Stimulated activated naive B cell treated with anti-CD40 and anti-IgM and Interleukin-4, amounts not matched to agents 10 μg/mL and 1 μg/mL and 100 μg/mL, for 72 hours (primary cell): Measurements from ENCODE around the gene TOR3A.
A peak's percentile ranks its signal among the peaks of the same experiment; 100 is the strongest.
"Not testable (repeated sequence)": the region's sequence is repeated elsewhere in the genome, so short reads cannot be mapped to it uniquely, and the experiment has no call there.

Source experiments
- ATAC-seq, 2 donors: fragments of 150-1000 bp; cut with Tn5 transposase; replicated peaks; 2 replicates each; pipeline ENCODE4 v1.10.0; 2021; ENCODE audit warnings: moderate library complexity in 1 of 2
- DNase-seq: peaks from one replicate; pipeline ENCODE4 v3.0.0; 2021
- H3K27ac Mint-ChIP-seq: one replicate; pipeline ENCODE4 v1.8.0; 2022; ENCODE audit warnings: mild to moderate bottlenecking, mixed read lengths
- H3K27me3 Mint-ChIP-seq, 2 donors: one replicate each; pipeline ENCODE4 v1.8.0; 2022; ENCODE audit warnings: mixed read lengths in 2 of 2
- H3K36me3 Mint-ChIP-seq, 2 donors: one replicate each; pipeline ENCODE4 v1.8.0; 2022; ENCODE audit warnings: mixed read lengths in 2 of 2, mild to moderate bottlenecking in 1 of 2
- H3K4me1 Mint-ChIP-seq, 2 donors: one replicate each; pipeline ENCODE4 v1.8.0; 2022; ENCODE audit warnings: mixed read lengths in 2 of 2, mild to moderate bottlenecking in 1 of 2
- H3K4me3 Mint-ChIP-seq, 2 donors: one replicate each; pipeline ENCODE4 v1.8.0; 2022; ENCODE audit warnings: mild to moderate bottlenecking in 2 of 2, mixed read lengths in 2 of 2, moderate library complexity in 1 of 2
- H3K9me3 Mint-ChIP-seq, 2 donors: one replicate each; pipeline ENCODE4 v1.8.0; 2022; ENCODE audit warnings: mixed read lengths in 2 of 2, mild to moderate bottlenecking in 1 of 2

Gene TOR3A

GRCh38 chr1:179105393-179105792 is 23.5 kb downstream of the TOR3A start:
- H3K4me1 Mint-ChIP-seq, result peaks cover 0 to 3% of the 10 kb centered on the region in 2 donors
- no peaks in the 10 kb centered on the region for H3K9me3 Mint-ChIP-seq
- H3K27ac Mint-ChIP-seq, result no peak overlapping the region
- ATAC-seq (peak in 1 of 2 donors; percentile 41), DNase-seq (no peak)
- H3K27me3 Mint-ChIP-seq, result no peaks in the 10 kb centered on the region
- H3K36me3 Mint-ChIP-seq, result peaks cover 19 to 38% of the 10 kb centered on the region in 2 donors
- no peak overlapping the region for H3K4me3 Mint-ChIP-seq

GRCh38 chr1:179107706-179108629 is 26.1 kb downstream of the TOR3A start:
- no peak overlapping the region for H3K4me3 Mint-ChIP-seq
- ATAC-seq (no peak), DNase-seq (no peak)
- no peak overlapping the region for H3K27ac Mint-ChIP-seq
- H3K9me3 Mint-ChIP-seq, result no peaks in the 10 kb centered on the region
- H3K36me3 Mint-ChIP-seq, result peaks cover 17 to 33% of the 10 kb centered on the region in 2 donors
- H3K4me1 Mint-ChIP-seq, result peaks cover 0 to 3% of the 10 kb centered on the region in 2 donors
- no peaks in the 10 kb centered on the region for H3K27me3 Mint-ChIP-seq

- peaks cover 0 to 3% of the 10 kb centered on the region in 2 donors for H3K4me1 Mint-ChIP-seq
- no peak for DNase-seq
- H3K27me3 Mint-ChIP-seq, result no peaks in the 10 kb centered on the region
- H3K36me3 Mint-ChIP-seq, result peaks cover 19 to 33% of the 10 kb centered on the region in 2 donors
- ATAC-seq, result no peak
- H3K9me3 Mint-ChIP-seq, result no peaks in the 10 kb centered on the region
- no peak overlapping the region for H3K27ac Mint-ChIP-seq
- no peak overlapping the region for H3K4me3 Mint-ChIP-seq
Observed at GRCh38 chr1:179108644-179109043, 26.8 kb downstream of the TOR3A start.

DNA sequence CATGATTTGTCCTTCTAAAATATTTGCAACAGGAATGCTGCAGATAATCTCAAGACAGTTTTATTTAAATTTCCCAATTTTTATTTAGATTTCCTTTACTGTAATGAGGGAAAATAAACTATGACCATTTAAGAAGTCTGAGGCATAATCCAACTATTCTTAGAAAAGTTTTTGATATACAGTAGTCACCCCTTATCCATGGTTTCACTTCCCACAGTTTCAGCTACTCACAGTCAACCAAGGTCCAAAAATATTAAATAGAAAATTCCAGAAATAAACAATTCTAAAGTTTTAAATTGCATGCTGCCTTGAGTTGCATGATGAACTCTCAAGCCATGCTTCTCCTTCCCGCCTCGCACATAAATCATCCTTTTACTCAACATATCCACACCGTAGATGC is 33.3 kb downstream of the TOR3A start:
- no peak for ATAC-seq
- peaks cover 20 to 41% of the 10 kb centered on the region in 2 donors for H3K36me3 Mint-ChIP-seq

GRCh38 chr1:179119513-179119912 is 37.6 kb downstream of the TOR3A start:
- H3K4me3 Mint-ChIP-seq, result no peak overlapping the region
- ATAC-seq (no peak), DNase-seq (no peak)
- H3K27ac Mint-ChIP-seq, result no peak overlapping the region
- peaks cover 13 to 39% of the 10 kb centered on the region in 2 donors for H3K36me3 Mint-ChIP-seq
- no peaks in the 10 kb centered on the region for H3K4me1 Mint-ChIP-seq
- no peaks in the 10 kb centered on the region for H3K9me3 Mint-ChIP-seq
- no peaks in the 10 kb centered on the region for H3K27me3 Mint-ChIP-seq

More for the DNA sequence above, 33.3 kb downstream of the TOR3A start:
- Mint-ChIP-seq H3K4me3 (no peak overlapping the region), H3K27ac (no peak overlapping the region), H3K27me3 (no peaks in the 10 kb centered on the region), H3K9me3 (no peaks in the 10 kb centered on the region), H3K4me1 (no peaks in the 10 kb centered on the region)
- no peak for DNase-seq

GRCh38 chr1:179120736-179121135 is 38.9 kb downstream of the TOR3A start:
- ATAC-seq, result no peak
- Mint-ChIP-seq H3K36me3 (peaks cover 14 to 39% of the 10 kb centered on the region in 2 donors), H3K4me1 (no peaks in the 10 kb centered on the region), H3K9me3 (no peaks in the 10 kb centered on the region), H3K27ac (no peak overlapping the region), H3K27me3 (no peaks in the 10 kb centered on the region), H3K4me3 (no peak overlapping the region)
- DNase-seq, result no peak

DNA sequence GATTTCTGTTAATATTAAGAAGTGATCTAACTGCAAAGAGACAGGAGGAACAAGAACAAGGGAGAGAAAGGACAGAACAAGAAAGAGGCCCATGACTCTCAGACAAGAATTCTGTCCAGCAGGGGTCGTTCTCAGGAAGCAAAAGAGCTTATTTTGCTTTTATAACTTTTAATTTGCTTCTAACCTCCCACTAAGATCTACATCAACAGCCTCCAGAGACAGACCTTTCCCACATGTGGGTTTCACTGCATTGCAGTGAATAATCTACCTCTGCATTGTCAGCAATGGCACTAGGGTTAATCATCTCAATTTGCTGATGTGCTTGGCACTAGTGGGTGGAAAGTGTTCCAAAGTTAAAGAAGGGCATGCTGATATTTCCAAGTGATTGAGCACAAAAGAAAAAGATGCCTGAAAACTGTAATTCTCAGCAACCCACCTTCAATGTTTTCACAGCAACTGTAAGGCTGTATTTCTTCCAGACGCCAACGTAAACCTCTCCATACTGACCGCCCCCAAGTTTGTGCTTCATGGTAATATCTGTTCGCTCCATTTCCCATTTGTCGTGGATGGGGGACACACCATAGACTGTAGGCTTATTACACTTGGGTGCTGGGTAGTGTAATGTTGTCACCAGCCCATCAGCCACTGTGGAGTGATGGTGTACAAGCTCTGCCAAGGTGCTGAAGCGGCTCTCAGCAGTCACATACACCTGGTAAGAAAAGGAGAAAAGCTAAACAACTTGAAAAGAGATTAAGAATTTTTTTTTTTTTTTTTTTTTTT is 39.5 kb downstream of the TOR3A start:
- Mint-ChIP-seq H3K4me3 (no peak overlapping the region), H3K36me3 (peaks cover 9 to 36% of the 10 kb centered on the region in 2 donors), H3K4me1 (no peaks in the 10 kb centered on the region), H3K9me3 (no peaks in the 10 kb centered on the region), H3K27ac (no peak overlapping the region), H3K27me3 (no peaks in the 10 kb centered on the region)
- peak; percentile 27 to 33 for ATAC-seq
- DNase-seq, result no peak

- peaks cover 0 to 4% of the 10 kb centered on the region in 2 donors for H3K9me3 Mint-ChIP-seq
- no peaks in the 10 kb centered on the region for H3K27me3 Mint-ChIP-seq
- no peak overlapping the region for H3K27ac Mint-ChIP-seq
- ATAC-seq, result no peak
- no peak for DNase-seq
- peaks cover 4 to 9% of the 10 kb centered on the region in 2 donors for H3K4me1 Mint-ChIP-seq
- peaks cover 6 to 19% of the 10 kb centered on the region in 2 donors for H3K36me3 Mint-ChIP-seq
- no peak overlapping the region for H3K4me3 Mint-ChIP-seq
Observed at GRCh38 chr1:179124873-179125272, 43.0 kb downstream of the TOR3A start.

DNA sequence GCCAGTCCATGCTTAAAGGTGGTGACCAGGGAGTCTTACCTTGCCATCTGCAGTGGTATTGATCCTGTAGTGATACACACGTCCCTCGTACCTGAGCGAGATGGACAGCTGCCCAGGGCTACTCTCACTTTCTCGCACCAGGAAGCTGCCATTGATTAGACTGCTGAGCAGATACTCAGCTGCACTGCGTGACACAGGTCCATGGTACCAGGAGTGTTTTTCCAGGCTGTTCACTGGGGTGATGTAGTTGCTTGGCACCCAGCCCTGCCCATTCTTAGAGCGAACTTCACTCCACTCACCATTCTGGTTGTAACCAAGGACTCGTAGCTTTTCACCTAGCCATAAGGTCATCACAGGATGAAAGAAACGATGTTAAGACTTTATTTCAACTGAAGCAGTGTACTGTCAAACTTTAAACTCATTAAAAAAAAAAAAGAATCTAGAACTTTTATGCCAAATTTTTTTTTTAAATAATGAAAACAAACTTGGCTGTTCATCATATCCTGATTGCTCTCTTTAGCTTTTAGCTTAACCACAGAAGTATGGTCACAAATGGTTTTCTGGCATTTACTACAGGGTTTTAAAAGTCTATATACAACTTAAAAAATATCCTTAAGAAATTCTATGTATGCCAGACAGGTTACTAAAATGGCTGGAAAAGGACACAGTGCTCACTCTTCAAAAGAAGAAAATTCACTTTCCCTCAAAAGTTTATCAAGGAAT is 44.6 kb downstream of the TOR3A start:
- peaks cover 6 to 22% of the 10 kb centered on the region in 2 donors for H3K36me3 Mint-ChIP-seq
- no peak overlapping the region for H3K27ac Mint-ChIP-seq
- ATAC-seq (no peak), DNase-seq (no peak)
- H3K9me3 Mint-ChIP-seq, result peaks cover 0 to 4% of the 10 kb centered on the region in 2 donors
- H3K4me3 Mint-ChIP-seq, result no peak overlapping the region
- peaks cover 4 to 13% of the 10 kb centered on the region in 2 donors for H3K4me1 Mint-ChIP-seq
- no peaks in the 10 kb centered on the region for H3K27me3 Mint-ChIP-seq

DNA sequence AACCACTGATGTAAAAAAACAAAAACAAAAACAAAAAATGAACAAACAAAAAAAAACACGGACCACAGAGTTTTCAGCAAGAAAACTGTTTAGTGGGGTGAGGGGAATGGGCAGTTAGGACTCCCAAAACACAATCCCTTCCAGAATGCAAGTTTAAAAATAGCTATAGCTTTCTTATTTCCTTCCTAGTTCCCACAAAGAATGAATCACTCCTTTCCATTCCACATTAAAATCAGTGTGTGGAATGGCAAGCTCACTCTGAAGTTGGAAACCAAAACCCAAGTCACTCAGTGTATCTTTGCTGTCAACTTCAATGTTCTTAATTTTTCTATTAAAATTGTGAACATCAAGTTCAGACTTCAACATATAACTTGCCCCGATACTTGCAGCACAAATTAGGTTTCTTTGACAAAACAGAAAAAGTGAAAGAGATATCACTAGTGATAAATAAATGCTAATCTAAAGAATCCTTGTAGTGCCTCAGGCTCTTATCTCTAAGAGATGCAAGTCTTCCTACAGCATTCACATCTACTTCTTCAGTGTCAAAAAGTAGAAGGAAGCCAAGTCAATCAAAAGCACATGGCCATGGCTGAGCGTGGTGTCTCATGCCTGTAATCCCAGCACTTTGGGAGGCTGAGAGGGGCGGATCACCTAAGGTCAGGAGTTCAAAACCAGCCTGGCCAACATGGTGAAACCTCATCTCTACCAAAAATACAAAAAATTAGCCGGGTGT is 45.5 kb downstream of the TOR3A start:
- DNase-seq (no peak), ATAC-seq (no peak)
- Mint-ChIP-seq H3K27ac (no peak overlapping the region), H3K9me3 (peaks cover 0 to 4% of the 10 kb centered on the region in 2 donors), H3K27me3 (no peaks in the 10 kb centered on the region), H3K36me3 (peaks cover 4 to 22% of the 10 kb centered on the region in 2 donors), H3K4me1 (peaks cover 4 to 13% of the 10 kb centered on the region in 2 donors), H3K4me3 (no peak overlapping the region)

GRCh38 chr1:179128520-179128919 is 46.6 kb downstream of the TOR3A start:
- no peak overlapping the region for H3K27ac Mint-ChIP-seq
- no peak for ATAC-seq
- DNase-seq, result no peak
- H3K9me3 Mint-ChIP-seq, result peaks cover 0 to 4% of the 10 kb centered on the region in 2 donors
- peaks cover 4 to 13% of the 10 kb centered on the region in 2 donors for H3K4me1 Mint-ChIP-seq
- H3K4me3 Mint-ChIP-seq, result no peak overlapping the region
- peaks cover 6 to 22% of the 10 kb centered on the region in 2 donors for H3K36me3 Mint-ChIP-seq
- no peaks in the 10 kb centered on the region for H3K27me3 Mint-ChIP-seq

- H3K27ac Mint-ChIP-seq, result peak overlapping the region; percentile 93
- H3K4me3 Mint-ChIP-seq, result peak overlapping the region; percentile 48 to 63
- ATAC-seq (peak; percentile 99), DNase-seq (no peak)
- H3K27me3 Mint-ChIP-seq, result no peaks in the 10 kb centered on the region
- peaks cover 5 to 12% of the 10 kb centered on the region in 2 donors for H3K36me3 Mint-ChIP-seq
- H3K9me3 Mint-ChIP-seq, result peaks cover 0 to 4% of the 10 kb centered on the region in 2 donors
- H3K4me1 Mint-ChIP-seq, result peaks cover 4 to 13% of the 10 kb centered on the region in 2 donors
Observed at GRCh38 chr1:179129702-179130473, 48.0 kb downstream of the TOR3A start.

GRCh38 chr1:179135168-179135567 is 53.3 kb downstream of the TOR3A start:
- not testable (repeated sequence) for H3K27me3 Mint-ChIP-seq

More at GRCh38 chr1:179135168-179135567, 53.3 kb downstream of the TOR3A start:
- peaks cover 8 to 16% of the 10 kb centered on the region in 2 donors for H3K36me3 Mint-ChIP-seq
- H3K4me1 Mint-ChIP-seq, H3K9me3 Mint-ChIP-seq, DNase-seq, H3K4me3 Mint-ChIP-seq, ATAC-seq, H3K27ac Mint-ChIP-seq: not testable (repeated sequence)
